ENCODE data around the gene DDX10. TPM values are rescaled to one million over a fixed set of nuclear protein-coding genes. Genes with fewer than 3 reads are reported as not detected.

The DDX10 gene
- polyA plus RNA-seq, 1 of the 3 experiments (the other 2 are of a cell fraction), result 35.8 TPM

DNA sequence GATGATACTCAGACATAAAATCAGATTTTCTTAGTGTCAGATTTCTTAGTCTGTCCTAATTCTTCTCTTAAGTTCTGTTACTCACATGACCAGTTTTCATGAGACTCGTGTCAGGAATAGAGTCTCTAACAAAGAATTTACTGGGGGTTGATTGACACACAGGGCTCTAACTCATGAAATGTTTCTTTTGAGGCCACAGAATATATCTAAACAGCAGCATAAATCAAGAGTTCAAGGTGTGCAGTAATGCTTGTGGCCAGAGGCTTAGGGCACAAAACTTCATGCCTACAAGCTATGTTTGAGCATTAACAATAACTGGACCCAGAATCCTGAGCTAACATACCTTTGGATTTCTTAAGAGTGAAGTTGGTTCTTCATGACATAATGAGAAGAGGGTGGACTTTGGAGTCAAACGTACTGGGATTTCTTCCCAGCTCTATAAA lies 237.2 kb downstream of the DDX10 start:
- Histone ChIP-seq H3K9me3 (no peaks in the 10 kb centered on the region), H2AFZ (ENCODE audit: low read depth) (no peak overlapping the region), H3K4me1 (ENCODE audit: control insufficient read depth in 1 of 2, insufficient read depth in 2 of 2, low read depth in 1 of 2, low read length in 1 of 2) (peaks cover 5 to 37% of the 10 kb centered on the region in 2 experiments), H3K79me2 (ENCODE audit: insufficient read depth) (peaks cover 6% of the 10 kb centered on the region; the same call in 1 of the 2 replicates), H3F3A (replicated peaks; ENCODE audit: insufficient read depth) (peaks cover 13% of the 10 kb centered on the region), H3K27me3 (ENCODE audit: insufficient read depth) (no peaks in the 10 kb centered on the region), H4K20me1 (ENCODE audit: insufficient read depth) (no peaks in the 10 kb centered on the region), H3K9me2 (no peaks in the 10 kb centered on the region), H3K4me3 (ENCODE audit: low read depth in 2 of 2, low read length in 1 of 2) (no peak overlapping the region), H3K4me2 (no peak overlapping the region), H3K9ac (no peak overlapping the region), H3K36me3 (replicated peaks in 1 of 2; ENCODE audit: control insufficient read depth in 1 of 2, insufficient read depth in 2 of 2, low read length in 1 of 2) (no peaks in the 10 kb centered on the region), H3K27ac (ENCODE audit: low read depth in 2 of 2, low read length in 1 of 2) (no peak overlapping the region)
- CTCF ChIA-PET, result no interaction called here
- DNase-seq, result no peak
- POLR2A ChIA-PET, result no interaction called here
- WGBS (ENCODE audit: low lambda C conversion rate), result 87% methylated on average over 2 of the region's 2 CpGs
- no peak for TF ChIP-seq RFX5 (IDR thresholded peaks at IDR 0.05; ENCODE audit: low read length)
- TF ChIP-seq GABPA (IDR thresholded peaks at IDR 0.05; ENCODE audit: low read depth), result no peak
- no peak for TF ChIP-seq NFIC (IDR thresholded peaks at IDR 0.05; ENCODE audit: borderline replicate concordance)
- TF ChIP-seq FOXJ3 (CRISPR knock-in tag; IDR thresholded peaks at IDR 0.05), result no peak
- TF ChIP-seq JUND (IDR thresholded peaks at IDR 0.05), result no peak
- TF ChIP-seq EZH2phosphoT487 (IDR thresholded peaks at IDR 0.05; ENCODE audit: borderline replicate concordance, low read depth), result no peak

- Histone ChIP-seq H3K79me2 (ENCODE audit: insufficient read depth) (peaks cover 6% of the 10 kb centered on the region; the same call in 1 of the 2 replicates), H2AFZ (ENCODE audit: low read depth) (no peak overlapping the region), H3K27ac (ENCODE audit: low read depth in 2 of 2, low read length in 1 of 2) (no peak overlapping the region), H3K4me3 (ENCODE audit: low read depth in 2 of 2, low read length in 1 of 2) (no peak overlapping the region), H3K4me2 (no peak overlapping the region), H3K27me3 (ENCODE audit: insufficient read depth) (no peaks in the 10 kb centered on the region), H3K9me3 (no peaks in the 10 kb centered on the region), H3K9me2 (no peaks in the 10 kb centered on the region), H3K9ac (no peak overlapping the region), H3F3A (replicated peaks; ENCODE audit: insufficient read depth) (peaks cover 18% of the 10 kb centered on the region), H4K20me1 (ENCODE audit: insufficient read depth) (no peaks in the 10 kb centered on the region), H3K4me1 (ENCODE audit: control insufficient read depth in 1 of 2, insufficient read depth in 2 of 2, low read depth in 1 of 2, low read length in 1 of 2) (peaks cover 5 to 40% of the 10 kb centered on the region in 2 experiments), H3K36me3 (replicated peaks in 1 of 2; ENCODE audit: control insufficient read depth in 1 of 2, insufficient read depth in 2 of 2, low read length in 1 of 2) (no peaks in the 10 kb centered on the region)
- no peak for TF ChIP-seq CTCF (IDR thresholded peaks at IDR 0.05)
- TF ChIP-seq TAF1 (IDR thresholded peaks at IDR 0.05; ENCODE audit: borderline replicate concordance, low read depth, low read length), result no peak
- no peak for TF ChIP-seq FOSL2 (IDR thresholded peaks at IDR 0.05; ENCODE audit: borderline replicate concordance, low read depth)
- TF ChIP-seq, protein P1, sequence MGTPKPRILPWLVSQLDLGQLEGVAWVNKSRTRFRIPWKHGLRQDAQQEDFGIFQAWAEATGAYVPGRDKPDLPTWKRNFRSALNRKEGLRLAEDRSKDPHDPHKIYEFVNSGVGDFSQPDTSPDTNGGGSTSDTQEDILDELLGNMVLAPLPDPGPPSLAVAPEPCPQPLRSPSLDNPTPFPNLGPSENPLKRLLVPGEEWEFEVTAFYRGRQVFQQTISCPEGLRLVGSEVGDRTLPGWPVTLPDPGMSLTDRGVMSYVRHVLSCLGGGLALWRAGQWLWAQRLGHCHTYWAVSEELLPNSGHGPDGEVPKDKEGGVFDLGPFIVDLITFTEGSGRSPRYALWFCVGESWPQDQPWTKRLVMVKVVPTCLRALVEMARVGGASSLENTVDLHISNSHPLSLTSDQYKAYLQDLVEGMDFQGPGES (IDR thresholded peaks at IDR 0.05; ENCODE audit: low read depth, low read length), result no peak
- no peak for TF ChIP-seq GABPA (IDR thresholded peaks at IDR 0.05; ENCODE audit: low read depth)
- TF ChIP-seq MEF2A (IDR thresholded peaks at IDR 0.05; ENCODE audit: borderline replicate concordance, low read depth), result no peak
- TF ChIP-seq GATA2 (CRISPR knock-in tag; IDR thresholded peaks at IDR 0.05), result no peak
- TF ChIP-seq YY1 (IDR thresholded peaks at IDR 0.05; ENCODE audit: low read depth), result no peak
- no peak for TF ChIP-seq RAD21 (IDR thresholded peaks at IDR 0.05; ENCODE audit: low read length)
- TF ChIP-seq ELF1 (IDR thresholded peaks at IDR 0.05), result no peak
- TF ChIP-seq, protein P2, sequence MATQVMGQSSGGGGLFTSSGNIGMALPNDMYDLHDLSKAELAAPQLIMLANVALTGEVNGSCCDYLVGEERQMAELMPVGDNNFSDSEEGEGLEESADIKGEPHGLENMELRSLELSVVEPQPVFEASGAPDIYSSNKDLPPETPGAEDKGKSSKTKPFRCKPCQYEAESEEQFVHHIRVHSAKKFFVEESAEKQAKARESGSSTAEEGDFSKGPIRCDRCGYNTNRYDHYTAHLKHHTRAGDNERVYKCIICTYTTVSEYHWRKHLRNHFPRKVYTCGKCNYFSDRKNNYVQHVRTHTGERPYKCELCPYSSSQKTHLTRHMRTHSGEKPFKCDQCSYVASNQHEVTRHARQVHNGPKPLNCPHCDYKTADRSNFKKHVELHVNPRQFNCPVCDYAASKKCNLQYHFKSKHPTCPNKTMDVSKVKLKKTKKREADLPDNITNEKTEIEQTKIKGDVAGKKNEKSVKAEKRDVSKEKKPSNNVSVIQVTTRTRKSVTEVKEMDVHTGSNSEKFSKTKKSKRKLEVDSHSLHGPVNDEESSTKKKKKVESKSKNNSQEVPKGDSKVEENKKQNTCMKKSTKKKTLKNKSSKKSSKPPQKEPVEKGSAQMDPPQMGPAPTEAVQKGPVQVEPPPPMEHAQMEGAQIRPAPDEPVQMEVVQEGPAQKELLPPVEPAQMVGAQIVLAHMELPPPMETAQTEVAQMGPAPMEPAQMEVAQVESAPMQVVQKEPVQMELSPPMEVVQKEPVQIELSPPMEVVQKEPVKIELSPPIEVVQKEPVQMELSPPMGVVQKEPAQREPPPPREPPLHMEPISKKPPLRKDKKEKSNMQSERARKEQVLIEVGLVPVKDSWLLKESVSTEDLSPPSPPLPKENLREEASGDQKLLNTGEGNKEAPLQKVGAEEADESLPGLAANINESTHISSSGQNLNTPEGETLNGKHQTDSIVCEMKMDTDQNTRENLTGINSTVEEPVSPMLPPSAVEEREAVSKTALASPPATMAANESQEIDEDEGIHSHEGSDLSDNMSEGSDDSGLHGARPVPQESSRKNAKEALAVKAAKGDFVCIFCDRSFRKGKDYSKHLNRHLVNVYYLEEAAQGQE (IDR thresholded peaks at IDR 0.05; ENCODE audit: low read depth, low read length), result no peak
- no peak for TF ChIP-seq MXI1 (IDR thresholded peaks at IDR 0.05; ENCODE audit: low read depth, low read length)
- TF ChIP-seq EZH2phosphoT487 (IDR thresholded peaks at IDR 0.05; ENCODE audit: borderline replicate concordance, low read depth), result no peak
- no peak for TF ChIP-seq POLR2AphosphoS5 (IDR thresholded peaks at IDR 0.05; ENCODE audit: low read depth, low read length)
- POLR2A ChIA-PET, result no interaction called here
- CTCF ChIA-PET, result no interaction called here
- no peak for DNase-seq
- WGBS (ENCODE audit: low lambda C conversion rate), result 87% methylated on average over 1 of the region's 1 CpG
Observed at GRCh38 chr11:108904480-108904879, 239.6 kb downstream of the DDX10 start.

Measured in SK-N-SH (cell line).